ENCODE measurements around the gene SRPK1.

The SRPK1 gene

DNA sequence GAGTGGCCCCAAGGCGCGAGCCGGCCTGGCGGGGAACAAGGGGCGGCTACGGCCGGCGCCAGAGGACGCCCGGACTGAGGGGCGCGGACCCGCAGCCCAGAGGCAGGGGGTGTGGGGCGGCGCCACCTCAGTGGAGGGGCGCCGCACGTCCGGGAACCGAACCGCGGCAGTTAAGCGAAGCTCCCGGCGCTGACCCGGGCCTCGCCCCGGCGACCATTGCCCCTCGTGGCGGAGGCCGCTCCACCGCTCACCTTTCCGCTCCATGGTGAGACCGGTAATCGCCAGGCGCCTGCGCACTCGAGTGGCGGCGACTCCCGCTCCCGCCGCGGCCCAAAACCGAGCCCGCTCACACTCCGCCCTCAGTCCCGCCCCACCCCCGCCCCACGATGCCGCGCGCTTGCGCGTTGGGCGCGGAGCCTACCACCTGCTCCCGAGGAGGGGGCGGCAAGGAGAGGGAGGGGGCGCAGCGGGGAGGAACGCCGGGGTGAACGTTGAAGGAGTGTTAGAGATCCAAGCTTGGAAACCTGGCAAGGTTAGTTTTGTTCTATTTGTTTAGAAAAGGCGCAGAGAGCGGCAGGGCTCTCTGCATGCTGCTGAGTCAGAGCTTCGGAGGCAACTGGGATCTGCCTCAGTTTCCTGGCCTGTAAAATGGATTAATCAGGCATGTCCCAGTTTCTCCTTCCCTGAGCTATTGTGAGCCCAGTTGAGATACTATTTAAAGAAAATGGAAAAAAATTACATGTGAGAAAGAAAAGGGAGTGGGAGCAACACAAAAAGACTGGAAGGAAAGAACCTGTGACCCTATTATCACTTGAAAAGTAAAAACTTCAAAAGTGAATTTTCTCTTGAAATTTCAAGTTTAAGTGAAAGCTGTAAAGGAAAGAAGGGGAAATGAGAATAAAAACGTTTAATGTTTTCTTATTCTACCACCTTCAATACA is at the start of gene SRPK1:
Gene SRPK1 (minus strand): TSS at position 306 of the 940 bp plus-strand sequence. CDS start 42 bp downstream, at position 264.
- DNase-seq = peak; percentile 91 to 95
- TF ChIP-seq POLR2A (IDR thresholded peaks at IDR 0.05; ENCODE audit: low read length) = peak; percentile 73
- no peak for TF ChIP-seq GATA1 (IDR thresholded peaks at IDR 0.05; ENCODE audit: low read depth, low read length)

- no peak for DNase-seq
- TF ChIP-seq GATA1 (IDR thresholded peaks at IDR 0.05; ENCODE audit: low read depth, low read length) (no peak), POLR2A (IDR thresholded peaks at IDR 0.05; ENCODE audit: low read length) (no peak)
These were observed 49.3 kb upstream of the SRPK1 start for GRCh38 chr6:35970181-35970580.

DNA sequence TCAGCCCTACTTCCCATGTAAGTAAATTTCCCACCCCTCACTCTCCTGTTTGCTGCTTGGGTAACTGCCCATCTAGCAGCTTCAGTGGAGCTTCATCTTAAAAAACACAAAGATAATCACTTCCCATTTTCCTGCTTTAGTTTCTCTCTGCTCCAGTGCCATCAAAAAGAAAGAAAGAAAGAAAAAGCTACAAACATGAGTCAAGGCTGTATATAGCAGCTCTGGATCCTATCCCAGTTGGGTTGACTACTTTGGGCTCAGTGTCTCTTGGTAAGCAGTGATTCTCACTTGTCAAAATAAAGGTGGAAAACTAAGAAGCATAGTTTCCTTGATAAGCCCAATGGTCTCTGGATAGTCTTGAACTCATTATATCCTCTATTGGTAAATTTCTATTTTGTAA is 48.7 kb upstream of the SRPK1 start:
- DNase-seq = no peak
- no peak for TF ChIP-seq POLR2A (IDR thresholded peaks at IDR 0.05; ENCODE audit: low read length)
- no peak for TF ChIP-seq GATA1 (IDR thresholded peaks at IDR 0.05; ENCODE audit: low read depth, low read length)

DNA sequence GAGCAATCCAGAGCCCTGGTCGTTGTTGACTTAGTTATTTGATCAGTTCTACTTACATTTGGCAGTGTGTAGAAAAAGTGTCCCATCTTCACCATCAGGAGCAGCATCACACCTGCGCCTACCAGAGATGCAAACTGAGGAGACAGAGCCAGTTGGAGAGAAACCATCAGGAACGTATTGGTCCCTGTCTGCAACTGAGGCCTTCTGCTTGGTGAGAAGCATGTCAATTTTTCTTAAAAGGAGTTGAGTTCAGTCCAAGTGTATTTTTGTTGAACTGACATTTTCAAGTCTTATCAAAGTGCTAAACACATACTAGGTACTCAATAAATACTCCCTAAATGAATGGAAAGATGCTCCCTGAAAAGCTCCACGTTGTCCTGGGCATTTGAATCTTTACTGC is 47.9 kb upstream of the SRPK1 start:
- no peak for DNase-seq
- TF ChIP-seq POLR2A (IDR thresholded peaks at IDR 0.05; ENCODE audit: low read length) (no peak), GATA1 (IDR thresholded peaks at IDR 0.05; ENCODE audit: low read depth, low read length) (no peak)

GRCh38 chr6:35967076-35967774 is 46.3 kb upstream of the SRPK1 start:
- TF ChIP-seq POLR2A (IDR thresholded peaks at IDR 0.05; ENCODE audit: low read length) (no peak), GATA1 (IDR thresholded peaks at IDR 0.05; ENCODE audit: low read depth, low read length) (no peak)

DNA sequence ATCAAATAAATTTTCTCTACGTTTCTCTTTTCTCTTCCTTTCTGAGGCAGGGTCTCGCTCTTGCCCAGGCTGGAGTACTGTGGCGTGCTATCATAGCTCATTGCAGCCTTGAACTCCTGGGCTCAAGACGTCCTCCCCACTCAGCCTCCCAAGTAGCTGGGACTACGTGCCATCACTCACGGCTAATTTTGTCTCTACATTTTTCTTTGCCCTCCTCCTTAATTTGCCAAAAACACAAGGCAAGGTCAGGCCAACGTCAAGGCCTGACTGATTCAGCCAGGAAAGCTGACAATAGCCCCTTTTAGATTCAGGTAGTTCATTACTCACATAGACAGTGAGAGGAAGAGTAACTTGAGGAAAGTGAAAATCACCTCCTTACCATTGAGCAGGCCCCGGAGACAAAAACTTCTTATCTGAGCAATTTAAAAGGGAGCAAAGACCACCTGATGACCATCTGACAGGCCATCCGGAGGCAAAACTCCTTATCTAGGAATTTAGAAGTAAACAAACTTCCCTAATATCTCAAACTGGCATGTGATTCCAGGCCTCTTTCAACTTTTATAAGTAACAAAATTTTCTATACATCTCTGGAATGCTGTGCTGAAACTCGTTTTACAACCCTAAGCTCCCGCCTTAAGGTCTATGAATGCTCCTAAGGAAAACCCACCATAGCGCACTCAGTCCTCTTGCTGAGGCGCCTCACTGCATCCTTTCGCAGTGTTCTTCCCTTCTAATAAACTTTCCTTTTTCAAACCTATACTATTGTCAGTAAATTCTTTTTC is 42.1 kb upstream of the SRPK1 start:
- TF ChIP-seq GATA1 (IDR thresholded peaks at IDR 0.05; ENCODE audit: low read depth, low read length) = no peak
- TF ChIP-seq POLR2A (IDR thresholded peaks at IDR 0.05; ENCODE audit: low read length) = no peak
- no peak for DNase-seq

More at GRCh38 chr6:35967076-35967774, 46.3 kb upstream of the SRPK1 start:
- DNase-seq = no peak

DNA sequence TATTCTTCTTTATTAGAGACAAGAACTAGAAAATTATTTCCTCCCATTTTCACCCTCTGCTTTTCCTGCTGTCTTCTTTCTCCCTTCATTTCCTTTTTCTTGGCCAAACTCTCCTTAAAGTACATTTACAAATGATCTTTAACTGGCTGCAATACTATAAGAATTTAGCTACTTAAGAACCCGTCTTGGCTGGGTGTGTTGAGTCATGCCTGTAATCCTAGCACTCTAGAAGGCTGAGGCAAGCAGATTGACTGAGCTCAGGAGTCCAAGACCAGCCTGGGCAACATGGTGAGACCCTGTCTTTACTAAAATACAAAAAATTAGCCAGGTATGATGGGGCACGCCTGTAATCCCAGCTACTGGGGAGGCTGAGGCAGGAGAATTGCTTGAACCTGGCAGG is 39.3 kb upstream of the SRPK1 start:
- TF ChIP-seq GATA1 (IDR thresholded peaks at IDR 0.05; ENCODE audit: low read depth, low read length) (no peak), POLR2A (IDR thresholded peaks at IDR 0.05; ENCODE audit: low read length) (no peak)
- DNase-seq = no peak

DNA sequence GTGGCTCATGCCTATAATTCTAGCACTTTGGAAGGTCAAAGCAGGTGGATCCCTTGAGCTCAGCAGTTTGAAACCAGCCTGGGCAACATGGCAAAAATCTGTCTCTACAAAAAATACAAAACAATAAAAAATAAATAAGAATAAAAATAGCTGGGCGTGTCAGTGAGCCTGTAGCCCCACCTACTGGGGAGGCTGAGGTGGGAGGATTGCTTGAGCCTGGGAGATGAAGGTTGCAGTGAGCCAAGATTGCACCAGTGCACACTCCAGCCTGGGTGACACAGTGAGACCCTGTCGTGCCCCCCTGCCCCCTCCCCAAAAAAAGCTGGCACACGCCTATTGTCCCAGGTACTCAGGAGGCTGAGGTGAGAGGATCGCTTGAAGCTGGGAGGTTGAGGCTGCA is 35.1 kb upstream of the SRPK1 start:
- TF ChIP-seq POLR2A (IDR thresholded peaks at IDR 0.05; ENCODE audit: low read length) = no peak
- TF ChIP-seq GATA1 (IDR thresholded peaks at IDR 0.05; ENCODE audit: low read depth, low read length) = no peak
- DNase-seq = peak; percentile 9 to 19

DNA sequence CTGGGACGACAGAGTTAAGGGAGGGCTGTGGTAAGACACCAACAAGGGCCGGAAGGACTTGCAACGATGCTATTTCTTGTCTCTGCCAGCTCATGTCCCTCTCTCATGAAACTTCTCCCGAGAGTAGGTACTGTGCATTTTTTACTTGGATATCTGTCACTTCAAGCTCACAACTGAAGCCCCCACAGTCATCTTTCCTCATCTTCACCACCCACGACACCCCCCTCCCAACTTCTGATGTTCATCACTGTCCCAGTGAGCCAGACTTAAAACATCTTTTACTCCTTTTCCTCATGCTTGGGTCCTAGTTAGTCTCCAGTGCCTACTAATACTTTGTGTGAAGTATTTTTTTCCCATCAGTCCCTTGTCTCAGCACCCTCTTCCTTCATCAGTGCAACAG is 34.6 kb upstream of the SRPK1 start:
- DNase-seq = no peak
- TF ChIP-seq GATA1 (IDR thresholded peaks at IDR 0.05; ENCODE audit: low read depth, low read length) (no peak), POLR2A (IDR thresholded peaks at IDR 0.05; ENCODE audit: low read length) (no peak)

DNA sequence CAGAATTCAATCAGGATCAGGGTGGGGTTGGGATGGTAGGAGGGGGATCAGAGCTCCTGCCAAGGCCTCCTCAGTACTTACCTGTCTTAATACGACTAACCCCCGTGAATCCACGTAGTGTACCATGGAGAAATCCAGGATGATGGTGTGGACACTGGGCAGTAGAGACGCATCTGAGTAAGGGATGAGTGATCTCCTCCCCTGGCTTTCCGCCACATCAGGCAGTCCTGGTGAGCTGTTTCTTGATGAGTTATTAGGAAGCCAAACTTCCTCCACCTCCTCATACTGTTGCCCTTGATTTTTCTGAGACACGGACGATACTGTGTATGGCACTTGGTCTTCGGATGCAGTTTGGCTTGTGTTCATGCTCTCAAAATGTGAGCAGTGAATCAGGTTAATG is 34.2 kb upstream of the SRPK1 start:
- no peak for TF ChIP-seq POLR2A (IDR thresholded peaks at IDR 0.05; ENCODE audit: low read length)
- TF ChIP-seq GATA1 (IDR thresholded peaks at IDR 0.05; ENCODE audit: low read depth, low read length) = no peak
- no peak for DNase-seq

GRCh38 chr6:35954333-35954732 is 33.4 kb upstream of the SRPK1 start:
- TF ChIP-seq GATA1 (IDR thresholded peaks at IDR 0.05; ENCODE audit: low read depth, low read length) (no peak), POLR2A (IDR thresholded peaks at IDR 0.05; ENCODE audit: low read length) (no peak)

DNA sequence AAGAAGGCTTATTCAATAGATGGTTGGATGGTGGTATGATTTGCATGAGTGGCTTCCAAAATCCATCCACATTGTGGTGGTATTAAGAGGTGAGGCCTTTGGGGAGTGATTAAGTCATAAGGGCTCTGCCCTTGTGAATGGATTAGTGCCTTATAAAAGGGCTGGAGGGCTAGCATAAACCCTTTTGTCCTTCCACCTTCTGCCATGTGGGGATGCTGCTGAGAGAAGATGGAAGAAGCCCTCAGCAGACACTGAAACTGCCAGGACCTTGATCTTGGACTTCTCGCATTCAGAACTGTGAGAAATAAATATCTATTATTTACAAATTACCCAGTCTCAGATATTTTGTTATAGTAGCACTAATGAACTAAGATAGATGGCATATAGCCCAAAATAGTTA is 27.8 kb upstream of the SRPK1 start:
- TF ChIP-seq GATA1 (IDR thresholded peaks at IDR 0.05; ENCODE audit: low read depth, low read length) (no peak), POLR2A (IDR thresholded peaks at IDR 0.05; ENCODE audit: low read length) (no peak)
- peak; percentile 24 to 33 for DNase-seq

More at GRCh38 chr6:35954333-35954732, 33.4 kb upstream of the SRPK1 start:
- no peak for DNase-seq

GRCh38 chr6:35945650-35946025 is 24.7 kb upstream of the SRPK1 start:
- no peak for TF ChIP-seq GATA1 (IDR thresholded peaks at IDR 0.05; ENCODE audit: low read depth, low read length)
- no peak for TF ChIP-seq POLR2A (IDR thresholded peaks at IDR 0.05; ENCODE audit: low read length)
- DNase-seq = no peak

DNA sequence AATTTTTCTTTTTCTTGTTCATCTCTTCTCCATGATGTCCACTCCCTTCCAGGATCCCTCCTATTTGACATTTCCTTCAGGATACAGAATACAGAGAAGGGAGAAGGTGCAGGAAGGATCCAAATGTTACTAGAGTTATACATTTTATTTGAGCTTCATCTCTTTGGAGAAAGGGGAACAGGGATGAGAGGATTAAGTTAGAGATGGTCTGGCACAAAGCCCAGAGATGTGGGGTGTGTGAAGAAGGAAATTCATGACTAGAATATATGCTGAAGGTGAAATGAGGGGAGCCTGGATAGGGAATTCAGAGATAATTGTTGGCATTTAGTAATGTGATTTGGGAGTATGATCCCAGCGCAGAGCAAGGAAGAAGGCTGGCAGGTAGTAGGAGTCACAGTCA is 22.5 kb upstream of the SRPK1 start:
- TF ChIP-seq POLR2A (IDR thresholded peaks at IDR 0.05; ENCODE audit: low read length) (no peak), GATA1 (IDR thresholded peaks at IDR 0.05; ENCODE audit: low read depth, low read length) (no peak)
- DNase-seq = no peak

Measured in erythroblast (primary cell).